GM06990 (cell line): ENCODE results near the gene GNAI2.

Experiments used
- DNase-seq: peaks from one replicate; pipeline ENCODE4 v3.0.0-alpha.2; 2011; ENCODE audit not compliant: insufficient read length; ENCODE audit errors: extremely low read depth
- H3K27me3 ChIP-seq: replicated peaks from 2 replicates; pipeline ENCODE4 v1.6.0; 2011; ENCODE audit warnings: low read length; ENCODE audit not compliant: control insufficient read depth, insufficient read depth
- H3K36me3 ChIP-seq: 2 replicates; pipeline ENCODE4 v1.5.1; 2011; ENCODE audit warnings: low read length; ENCODE audit not compliant: control insufficient read depth, insufficient read depth
- H3K4me3 ChIP-seq: replicated peaks from 2 replicates; pipeline ENCODE4 v1.5.1; 2011; ENCODE audit warnings: low read depth, mild to moderate bottlenecking, control low read depth, low read length
- TF ChIP-seq, protein P1 (sequence below): IDR thresholded peaks from 2 replicates; pipeline ENCODE4 v1.5.1; 2011; ENCODE audit warnings: low read length, control low read depth, mild to moderate bottlenecking, inconsistent platforms; ENCODE audit not compliant: insufficient read depth, poor library complexity, severe bottlenecking

GNAI2 gene

DNA sequence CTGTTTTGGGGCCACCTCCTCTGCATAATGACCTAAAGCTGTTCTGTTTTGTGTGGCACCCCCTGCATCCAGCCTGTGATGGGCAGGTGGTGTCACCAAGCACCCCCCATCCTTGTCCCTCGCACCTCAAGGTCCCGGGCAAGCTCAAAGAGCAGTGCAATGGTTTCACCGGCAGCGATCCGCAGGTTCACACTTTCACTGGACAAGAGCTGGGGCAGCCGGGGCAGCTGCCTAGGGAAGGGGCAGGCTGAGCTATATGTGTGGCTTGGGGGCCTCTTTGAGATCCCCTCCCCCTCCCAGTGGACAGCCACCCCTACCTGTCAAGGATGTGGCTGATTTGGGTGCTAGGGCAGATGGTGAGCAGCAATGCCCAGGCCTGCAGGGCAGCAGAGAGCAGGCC is 53.1 kb downstream of the GNAI2 start:
- TF ChIP-seq, protein P1, sequence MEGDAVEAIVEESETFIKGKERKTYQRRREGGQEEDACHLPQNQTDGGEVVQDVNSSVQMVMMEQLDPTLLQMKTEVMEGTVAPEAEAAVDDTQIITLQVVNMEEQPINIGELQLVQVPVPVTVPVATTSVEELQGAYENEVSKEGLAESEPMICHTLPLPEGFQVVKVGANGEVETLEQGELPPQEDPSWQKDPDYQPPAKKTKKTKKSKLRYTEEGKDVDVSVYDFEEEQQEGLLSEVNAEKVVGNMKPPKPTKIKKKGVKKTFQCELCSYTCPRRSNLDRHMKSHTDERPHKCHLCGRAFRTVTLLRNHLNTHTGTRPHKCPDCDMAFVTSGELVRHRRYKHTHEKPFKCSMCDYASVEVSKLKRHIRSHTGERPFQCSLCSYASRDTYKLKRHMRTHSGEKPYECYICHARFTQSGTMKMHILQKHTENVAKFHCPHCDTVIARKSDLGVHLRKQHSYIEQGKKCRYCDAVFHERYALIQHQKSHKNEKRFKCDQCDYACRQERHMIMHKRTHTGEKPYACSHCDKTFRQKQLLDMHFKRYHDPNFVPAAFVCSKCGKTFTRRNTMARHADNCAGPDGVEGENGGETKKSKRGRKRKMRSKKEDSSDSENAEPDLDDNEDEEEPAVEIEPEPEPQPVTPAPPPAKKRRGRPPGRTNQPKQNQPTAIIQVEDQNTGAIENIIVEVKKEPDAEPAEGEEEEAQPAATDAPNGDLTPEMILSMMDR, result no peak
- peaks cover 28% of the 10 kb centered on the region for H3K36me3 ChIP-seq
- peak; percentile 3 for DNase-seq
- H3K4me3 ChIP-seq, result no peak overlapping the region
- no peaks in the 10 kb centered on the region for H3K27me3 ChIP-seq

DNA sequence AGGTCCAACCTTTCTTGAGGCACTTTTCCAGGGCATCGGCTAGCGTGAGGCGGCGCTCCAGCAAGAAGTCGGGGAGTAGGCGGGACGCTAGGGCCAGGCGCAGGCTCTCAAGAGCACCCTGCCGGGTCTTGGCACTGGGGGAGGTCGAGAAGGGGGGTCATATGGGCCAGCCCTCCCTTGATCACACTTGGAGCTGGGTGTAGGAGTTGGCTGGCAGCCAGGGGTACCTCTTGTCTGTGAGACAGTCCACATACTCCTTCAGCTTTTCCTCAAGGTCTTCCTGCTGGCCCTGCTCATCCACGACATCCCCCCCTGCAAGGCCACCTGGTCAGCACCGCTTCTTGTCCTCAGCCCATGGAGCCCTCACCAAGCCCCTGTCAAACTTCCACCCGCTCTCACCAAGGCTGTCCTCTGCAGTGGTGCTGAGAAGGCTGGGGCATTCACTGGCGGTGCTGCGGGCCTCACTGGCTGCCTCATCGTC is 54.2 kb downstream of the GNAI2 start:
- H3K36me3 ChIP-seq, result peaks cover 28% of the 10 kb centered on the region
- TF ChIP-seq, protein P1, result no peak
- H3K27me3 ChIP-seq, result no peaks in the 10 kb centered on the region
- H3K4me3 ChIP-seq, result no peak overlapping the region
- peak; percentile 3 for DNase-seq

DNA sequence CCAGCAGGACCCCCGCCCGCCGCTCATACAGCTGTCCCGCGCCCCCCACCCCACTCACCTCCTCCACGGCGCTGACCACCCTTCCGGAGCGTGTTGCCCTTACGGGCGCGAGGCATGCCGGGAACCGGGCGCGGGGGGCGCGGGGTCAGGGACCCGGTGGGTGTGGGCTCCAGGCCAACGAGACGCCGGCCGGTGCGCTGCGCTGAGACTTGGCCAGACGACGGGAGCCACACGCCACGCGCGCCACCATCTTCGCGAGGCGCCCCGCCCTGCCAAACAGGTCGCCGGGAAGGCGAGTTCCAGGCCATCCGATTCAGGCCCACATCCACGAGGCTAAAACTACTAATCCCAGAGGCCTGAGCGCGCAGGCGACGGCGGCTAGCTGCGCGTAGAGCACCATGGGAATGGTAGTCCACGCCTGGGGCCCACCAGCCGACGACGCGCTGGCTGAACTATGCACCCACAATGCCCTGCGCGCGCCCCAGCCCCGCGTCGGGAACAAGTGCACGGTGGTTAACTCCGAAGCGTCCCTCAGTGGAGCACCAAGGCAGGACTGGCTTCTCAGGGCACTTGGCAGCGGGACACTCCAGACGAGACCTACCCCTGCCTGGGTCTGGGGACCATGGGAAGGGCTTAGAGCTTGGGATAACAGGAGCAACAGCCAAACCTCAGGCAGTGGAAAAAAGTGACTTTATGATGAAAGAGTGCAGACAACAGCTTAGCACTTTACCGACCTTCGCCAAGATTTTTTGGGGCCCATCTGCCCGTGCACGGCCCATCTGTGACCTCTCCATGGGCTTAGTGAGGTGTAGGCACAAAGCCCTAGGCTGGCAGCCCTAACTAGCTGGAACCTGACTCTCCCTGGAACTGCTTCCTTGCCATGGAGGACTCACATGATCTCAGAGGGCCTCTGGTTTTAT is 56.4 kb downstream of the GNAI2 start, which contains the start of gene IFRD2:
TSS of gene IFRD2 (minus strand) at position 271 of the 920 bp plus-strand sequence. CDS start at position 116, 155 bp downstream.
- Histone ChIP-seq H3K27me3 (no peaks in the 10 kb centered on the region), H3K4me3 (peak within 1 kb of the TSS; percentile 95), H3K36me3 (peaks cover 22% of the 10 kb centered on the region)
- peak; percentile 97 for DNase-seq
- TF ChIP-seq, protein P1, result no peak

DNA sequence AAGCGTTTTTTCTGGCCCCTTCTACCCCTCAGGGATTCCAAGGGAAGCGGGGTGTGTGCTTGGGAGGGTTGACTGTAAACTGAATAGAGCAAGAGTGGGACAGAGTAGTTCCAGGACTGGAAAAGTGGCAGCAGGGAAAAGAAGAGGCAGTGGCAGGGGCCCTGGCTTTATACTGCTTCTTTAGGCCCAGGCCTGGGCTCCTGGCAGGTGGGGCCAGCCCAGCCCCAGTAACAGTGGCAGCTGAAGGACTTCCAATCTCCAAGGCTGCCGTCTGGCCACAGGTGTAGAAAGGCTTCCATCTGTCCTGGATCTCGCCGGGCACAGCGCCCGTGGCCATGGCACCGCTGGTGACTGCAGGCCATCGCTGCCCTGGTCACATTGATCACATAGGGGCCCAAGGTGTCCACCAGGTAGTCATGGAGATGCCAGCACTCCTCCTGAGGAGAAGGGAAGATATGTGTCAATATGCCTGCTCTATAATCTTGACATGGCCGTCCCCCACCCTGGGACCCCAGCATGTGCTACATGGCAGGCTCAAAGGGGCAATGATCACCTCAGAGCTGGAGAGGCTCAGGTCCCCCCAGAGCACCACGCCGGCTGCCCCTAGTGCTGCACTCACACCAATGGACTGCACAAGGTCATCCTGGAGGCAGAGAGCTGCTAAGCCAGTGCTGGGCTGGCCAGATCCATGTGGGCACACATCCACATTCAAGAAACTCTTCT is 57.2 kb downstream of the GNAI2 start:
- TF ChIP-seq, protein P1, result no peak
- no peaks in the 10 kb centered on the region for H3K27me3 ChIP-seq
- H3K4me3 ChIP-seq, result peak overlapping the region; percentile 64
- no peak for DNase-seq
- H3K36me3 ChIP-seq, result peaks cover 20% of the 10 kb centered on the region

DNA sequence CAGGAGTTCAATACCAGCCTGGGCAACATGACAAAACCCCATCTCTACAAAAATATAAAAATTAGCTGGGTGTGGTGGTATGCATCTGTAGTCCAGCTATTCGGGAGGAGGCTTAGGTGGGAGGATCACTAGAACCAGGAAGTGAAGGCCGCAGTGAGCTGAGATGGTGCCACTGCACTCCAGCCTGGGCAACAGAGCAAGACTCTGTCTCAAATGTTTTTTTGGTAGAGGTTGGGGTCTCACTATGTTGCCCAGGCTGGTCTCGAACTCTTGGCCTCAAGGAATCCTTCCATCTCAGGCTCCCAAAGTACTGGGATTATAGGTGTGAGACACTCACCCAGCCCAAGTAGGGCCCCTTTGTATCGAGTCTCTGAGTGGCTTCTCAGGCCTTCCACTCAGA is 58.1 kb downstream of the GNAI2 start:
- TF ChIP-seq, protein P1, result no peak
- no peaks in the 10 kb centered on the region for H3K27me3 ChIP-seq
- no peak for DNase-seq

More for the DNA sequence above, 58.1 kb downstream of the GNAI2 start:
- peaks cover 12% of the 10 kb centered on the region for H3K36me3 ChIP-seq
- no peak overlapping the region for H3K4me3 ChIP-seq
